ENCODE measurements around the gene IRF9. TPM values are rescaled to one million over a fixed set of nuclear protein-coding genes. Genes with fewer than 3 reads are reported as not detected.
A peak's percentile ranks its signal among the peaks of the same experiment; 100 is the strongest.

IRF9 gene
- polyA plus RNA-seq (ENCODE audit: insufficient read length in 12 of 12): 10 to 100 TPM in 11 of 12 donors, not detected in 1; 18.1 to 46.6 (median 25.9) TPM
- long read RNA-seq, donor 1, transcript IRF9-202 (9 exons, 1,838 nt): major isoform, 11 of 18 reads
- long read RNA-seq, donor 1, partial matches to known transcripts: 0 of 18 reads
- long read RNA-seq, donor 1, other reads (novel, unspliced or antisense): 0 of 18 reads
- long read RNA-seq, donor 2, transcript IRF9-202 (9 exons, 1,838 nt): major isoform, 8 of 23 reads
- long read RNA-seq, donor 2, partial matches to known transcripts: 11 of 23 reads
- long read RNA-seq, donor 2, other reads (novel, unspliced or antisense): 0 of 23 reads
- long read RNA-seq, donor 3, partial matches to known transcripts: 0 of 3 reads
- long read RNA-seq, donor 3, other reads (novel, unspliced or antisense): 0 of 3 reads
- long read RNA-seq, donor 4, partial matches to known transcripts: 0 of 1 reads
- long read RNA-seq, donor 4, other reads (novel, unspliced or antisense): 0 of 1 reads
- long read RNA-seq, donor 5, transcript IRF9-202 (9 exons, 1,838 nt): major isoform, 6 of 10 reads
- long read RNA-seq, donor 5, partial matches to known transcripts: 0 of 10 reads
- long read RNA-seq, donor 5, other reads (novel, unspliced or antisense): 0 of 10 reads
- long read RNA-seq, donor 6, partial matches to known transcripts: 0 of 2 reads
- long read RNA-seq, donor 6, other reads (novel, unspliced or antisense): 0 of 2 reads
- long read RNA-seq, donor 7, partial matches to known transcripts: 0 of 3 reads
- long read RNA-seq, donor 7, other reads (novel, unspliced or antisense): 0 of 3 reads
- long read RNA-seq, donor 8, partial matches to known transcripts: 0 of 8 reads
- long read RNA-seq, donor 8, other reads (novel, unspliced or antisense): 0 of 8 reads
- long read RNA-seq, donor 9, partial matches to known transcripts: 0 of 7 reads
- long read RNA-seq, donor 9, other reads (novel, unspliced or antisense): 0 of 7 reads
- long read RNA-seq, donor 10, transcript IRF9-202 (9 exons, 1,838 nt): major isoform, 7 of 7 reads
- long read RNA-seq, donor 10, partial matches to known transcripts: 0 of 7 reads
- long read RNA-seq, donor 10, other reads (novel, unspliced or antisense): 0 of 7 reads
- long read RNA-seq, donor 11, transcript IRF9-202 (9 exons, 1,838 nt): major isoform, 6 of 8 reads
- long read RNA-seq, donor 11, partial matches to known transcripts: 0 of 8 reads
- long read RNA-seq, donor 11, other reads (novel, unspliced or antisense): 0 of 8 reads

GRCh38 chr14:24160850-24161804 lies at the start of gene IRF9:
IRF9 (plus strand) TSS chr14:24161265; CDS start chr14:24162145, 880 bp downstream.
- DNase-seq: peak; percentile 96

- DNase-seq: no peak
These were observed 47.7 kb upstream of the IRF9 start for GRCh38 chr14:24113379-24113800.

- DNase-seq: peak; percentile 88
These were observed 47.1 kb upstream of the IRF9 start for GRCh38 chr14:24113801-24114531.

GRCh38 chr14:24114532-24115421 lies 46.3 kb upstream of the IRF9 start, which contains the start of the genes DCAF11 and NRL:
DCAF11 (plus strand) TSS chr14:24114777; CDS start chr14:24115595, 818 bp downstream.
NRL (minus strand) TSS chr14:24114949; CDS start chr14:24082848, 32,101 bp downstream.
- peak; percentile 99 for DNase-seq

GRCh38 chr14:24115422-24116127 lies 45.5 kb upstream of the IRF9 start:
- DNase-seq: no peak

GRCh38 chr14:24116128-24116814 lies 44.8 kb upstream of the IRF9 start:
- DNase-seq: no peak

GRCh38 chr14:24117179-24117578 lies 43.9 kb upstream of the IRF9 start:
- no peak for DNase-seq

GRCh38 chr14:24119691-24120090 lies 41.4 kb upstream of the IRF9 start:
- DNase-seq: no peak

- no peak for DNase-seq
These were observed 39.9 kb upstream of the IRF9 start for GRCh38 chr14:24121210-24121609.

GRCh38 chr14:24122416-24122815 lies 38.6 kb upstream of the IRF9 start:
- DNase-seq: no peak

GRCh38 chr14:24122898-24123297 lies 38.2 kb upstream of the IRF9 start:
- DNase-seq: no peak

- DNase-seq: no peak
These were observed 37.3 kb upstream of the IRF9 start for GRCh38 chr14:24123424-24124417.

- no peak for DNase-seq
These were observed 34.1 kb upstream of the IRF9 start for GRCh38 chr14:24126939-24127338.

- no peak for DNase-seq
These were observed 33.4 kb upstream of the IRF9 start for GRCh38 chr14:24127673-24128072.

- DNase-seq: no peak
These were observed 31.6 kb upstream of the IRF9 start for GRCh38 chr14:24129410-24129998.

GRCh38 chr14:24130380-24130716 lies 30.7 kb upstream of the IRF9 start, which contains the start of gene FITM1:
FITM1 (plus strand) TSS chr14:24130659; CDS start chr14:24131564, 905 bp downstream.
- DNase-seq: no peak
